Upper lobe of right lung (tissue), 1 donor: Measurements from ENCODE around the gene CTSD. TPM values are rescaled to one million over a fixed set of nuclear protein-coding genes. Genes with fewer than 3 reads are reported as not detected.

Source experiments
- ATAC-seq: fragments of 200-7000 bp; cut with Tn5 transposase; one replicate; pipeline ENCODE4 v1.9.1; 2020; ENCODE audit warnings: mild to moderate bottlenecking, moderate library complexity
- DNase-seq: peaks from one replicate; pipeline ENCODE4 v3.0.0-alpha.2; 2020
- H3K27ac ChIP-seq: fragments of 200-600 bp; one replicate; pipeline ENCODE4 v1.8.0; 2022
- H3K27me3 ChIP-seq: fragments of 200-600 bp; one replicate; pipeline ENCODE4 v1.8.0; 2022; ENCODE audit warnings: mild to moderate bottlenecking
- H3K36me3 ChIP-seq: fragments of 200-600 bp; one replicate; pipeline ENCODE4 v1.8.0; 2022
- H3K4me1 ChIP-seq: fragments of 200-600 bp; one replicate; pipeline ENCODE4 v1.8.0; 2022
- H3K4me3 ChIP-seq: fragments of 200-600 bp; one replicate; pipeline ENCODE4 v1.8.0; 2022; ENCODE audit warnings: mild to moderate bottlenecking
- H3K9me3 ChIP-seq: fragments of 200-600 bp; one replicate; pipeline ENCODE4 v1.8.0; 2022
- intact Hi-C: fragments of 100-400 bp; cut with DNase I; formaldehyde crosslinking; loops from one replicate; pipeline ENCODE4 v1.11.0; 2022
- total RNA-seq: library from RNA; stranded (reverse); fragmentation: NEBNext Ultra II Directional; extraction: Animal tissue kit (Norgen Biotek cat#: 25700); gene quantifications from one replicate; pipeline ENCODE4 v1.2.1, GENCODE V29; 2021
- TF ChIP-seq, protein P1 (sequence below): fragments of 200-600 bp; IDR thresholded peaks from one replicate; pipeline ENCODE4 v1.8.0; 2022; ENCODE audit warnings: antibody characterized with exemption
- donor health status: DM: no; HTN: yes; CAD: no; lungs with severe emphysema.

Gene CTSD
- total RNA-seq, 1 donor from 2014 or later = 2,038 TPM

DNA sequence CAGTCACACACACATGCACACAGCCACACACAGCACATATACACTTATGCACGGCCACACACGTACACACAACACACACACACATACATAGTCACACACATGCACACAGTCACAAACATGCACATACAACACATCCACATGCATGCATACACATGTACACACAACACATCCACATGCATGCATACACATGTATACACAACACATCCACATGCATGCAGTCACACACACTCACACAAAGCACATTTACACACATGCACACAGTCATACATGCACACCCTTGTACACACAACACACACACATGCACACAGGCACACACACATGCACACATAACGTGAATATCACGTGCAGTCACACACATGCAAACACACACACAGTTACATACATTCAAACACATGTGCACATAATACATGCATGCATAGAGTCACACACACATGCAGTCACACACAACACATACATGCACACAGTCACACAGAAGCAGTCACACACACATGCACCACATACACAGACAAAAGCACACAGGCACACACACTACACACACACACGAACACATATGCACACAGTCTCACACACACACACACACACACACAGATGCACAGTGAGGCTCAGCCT is 32.2 kb downstream of the CTSD start:
- Histone ChIP-seq H3K27ac (no peak overlapping the region), H3K9me3 (no peaks in the 10 kb centered on the region), H3K27me3 (peaks cover 45% of the 10 kb centered on the region), H3K4me3 (no peak overlapping the region), H3K36me3 (no peaks in the 10 kb centered on the region), H3K4me1 (no peaks in the 10 kb centered on the region)
- DNase-seq (no peak), ATAC-seq (no peak)
- intact Hi-C loops = no loop called here
- TF ChIP-seq, protein P1, sequence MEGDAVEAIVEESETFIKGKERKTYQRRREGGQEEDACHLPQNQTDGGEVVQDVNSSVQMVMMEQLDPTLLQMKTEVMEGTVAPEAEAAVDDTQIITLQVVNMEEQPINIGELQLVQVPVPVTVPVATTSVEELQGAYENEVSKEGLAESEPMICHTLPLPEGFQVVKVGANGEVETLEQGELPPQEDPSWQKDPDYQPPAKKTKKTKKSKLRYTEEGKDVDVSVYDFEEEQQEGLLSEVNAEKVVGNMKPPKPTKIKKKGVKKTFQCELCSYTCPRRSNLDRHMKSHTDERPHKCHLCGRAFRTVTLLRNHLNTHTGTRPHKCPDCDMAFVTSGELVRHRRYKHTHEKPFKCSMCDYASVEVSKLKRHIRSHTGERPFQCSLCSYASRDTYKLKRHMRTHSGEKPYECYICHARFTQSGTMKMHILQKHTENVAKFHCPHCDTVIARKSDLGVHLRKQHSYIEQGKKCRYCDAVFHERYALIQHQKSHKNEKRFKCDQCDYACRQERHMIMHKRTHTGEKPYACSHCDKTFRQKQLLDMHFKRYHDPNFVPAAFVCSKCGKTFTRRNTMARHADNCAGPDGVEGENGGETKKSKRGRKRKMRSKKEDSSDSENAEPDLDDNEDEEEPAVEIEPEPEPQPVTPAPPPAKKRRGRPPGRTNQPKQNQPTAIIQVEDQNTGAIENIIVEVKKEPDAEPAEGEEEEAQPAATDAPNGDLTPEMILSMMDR = no peak

DNA sequence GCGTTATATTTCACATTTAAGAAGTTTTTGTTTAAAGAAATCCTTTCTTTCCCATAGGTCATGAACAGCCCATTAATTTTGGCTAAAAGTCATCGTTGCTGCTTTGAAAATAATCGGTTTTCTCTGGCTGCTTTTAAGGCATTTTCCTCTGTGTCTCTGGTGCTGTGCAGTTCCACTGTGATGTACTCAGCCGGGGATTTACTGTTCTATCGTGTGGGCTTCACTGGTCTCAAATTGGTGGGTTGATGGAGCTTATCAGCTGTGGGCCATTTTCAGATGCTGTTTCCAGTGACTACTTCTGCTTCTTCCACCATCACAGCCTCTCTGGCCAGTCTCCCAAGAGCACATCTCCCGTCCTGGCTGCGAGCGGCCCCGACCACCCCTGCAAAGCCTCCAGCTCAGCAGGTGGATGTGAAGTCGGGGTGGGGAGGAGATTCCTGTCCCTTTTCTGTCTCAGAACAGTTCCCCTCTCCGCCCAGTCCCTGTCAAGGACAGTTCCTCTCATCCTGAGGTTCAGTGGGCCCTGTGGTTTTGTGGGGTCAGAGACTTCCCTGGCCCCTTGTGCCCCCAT is 33.6 kb downstream of the CTSD start:
- ATAC-seq (no peak), DNase-seq (no peak)
- Histone ChIP-seq H3K4me3 (no peak overlapping the region), H3K27ac (no peak overlapping the region), H3K4me1 (no peaks in the 10 kb centered on the region), H3K27me3 (peaks cover 37% of the 10 kb centered on the region), H3K9me3 (no peaks in the 10 kb centered on the region), H3K36me3 (no peaks in the 10 kb centered on the region)
- intact Hi-C loops = no loop called here
- TF ChIP-seq, protein P1 = no peak

DNA sequence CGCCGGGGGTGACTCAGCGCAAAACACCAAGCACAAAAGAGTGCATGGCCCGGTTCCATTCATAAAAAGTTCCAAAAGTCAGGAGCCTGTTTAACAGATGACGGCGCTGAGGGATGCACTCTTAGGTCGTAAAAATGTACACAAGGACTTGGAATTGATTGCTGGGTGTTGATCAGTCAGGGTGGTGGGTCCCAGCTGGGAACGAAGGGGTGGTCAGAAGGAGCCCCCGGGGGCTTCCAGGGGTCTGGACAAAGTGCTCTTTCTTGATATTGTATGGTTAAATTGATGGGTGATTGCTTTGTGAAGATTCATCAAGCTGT is 34.1 kb downstream of the CTSD start:
- Histone ChIP-seq H3K9me3 (no peaks in the 10 kb centered on the region), H3K27me3 (peaks cover 37% of the 10 kb centered on the region), H3K27ac (no peak overlapping the region), H3K4me1 (no peaks in the 10 kb centered on the region), H3K4me3 (no peak overlapping the region), H3K36me3 (no peaks in the 10 kb centered on the region)
- TF ChIP-seq, protein P1 = no peak
- no peak for ATAC-seq
- DNase-seq = no peak
- intact Hi-C loops = no loop called here

DNA sequence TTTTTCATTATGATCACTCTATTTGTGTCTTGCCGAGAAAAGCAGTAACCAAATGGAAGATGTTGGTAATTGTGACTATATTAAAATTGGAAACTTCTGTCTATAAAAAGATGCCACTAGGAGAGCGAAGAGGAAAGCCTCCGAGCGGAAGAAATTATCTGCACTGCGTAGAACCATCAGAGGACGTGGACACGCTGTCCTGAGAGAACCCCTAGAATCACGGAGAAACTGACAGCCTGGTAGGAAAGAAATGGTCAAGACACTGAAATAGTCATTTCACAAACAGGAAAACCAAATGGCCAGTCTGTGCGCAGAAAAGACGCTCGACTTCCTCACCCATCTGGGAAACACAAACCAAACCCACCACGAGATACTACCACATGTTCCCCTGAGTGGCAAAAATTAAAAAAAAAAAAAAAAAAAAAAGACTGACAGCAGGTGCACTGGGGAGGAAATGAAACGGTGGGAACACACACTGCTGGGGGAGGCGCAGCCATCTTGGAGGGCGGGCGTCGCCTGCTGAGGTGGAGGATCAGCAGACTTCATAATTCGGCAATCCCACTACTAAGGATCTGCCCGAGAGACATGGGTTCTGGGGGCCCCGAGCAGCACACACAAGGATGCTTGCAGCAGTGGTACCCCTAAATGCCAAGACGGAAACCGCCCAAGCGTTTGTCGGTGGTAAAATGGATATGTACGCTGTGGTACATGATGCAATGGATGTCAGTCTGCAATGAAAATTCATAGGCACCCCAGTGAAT is 34.6 kb downstream of the CTSD start:
- DNase-seq = no peak

DNA sequence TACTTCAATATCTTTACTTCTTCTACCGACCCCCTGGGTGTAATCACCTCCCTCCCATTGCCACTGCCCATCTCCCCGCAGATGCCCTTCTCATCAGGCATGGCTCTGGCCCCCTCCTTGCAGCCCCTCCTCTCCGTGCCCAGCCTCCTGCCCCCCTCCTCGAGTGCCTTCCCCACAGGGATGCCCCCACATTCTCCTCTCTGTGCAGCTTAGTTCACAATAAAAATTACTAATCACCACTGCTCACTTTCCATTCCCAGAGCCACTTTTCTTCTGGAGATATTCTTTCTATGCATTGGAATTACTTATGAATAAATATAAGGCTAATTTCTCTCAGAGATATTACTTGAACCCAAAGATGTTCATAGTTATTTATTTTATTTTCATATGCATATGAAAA is 35.4 kb downstream of the CTSD start:
- TF ChIP-seq, protein P1 = no peak
- Histone ChIP-seq H3K27me3 (peaks cover 27% of the 10 kb centered on the region), H3K4me3 (no peak overlapping the region), H3K9me3 (no peaks in the 10 kb centered on the region), H3K36me3 (no peaks in the 10 kb centered on the region), H3K27ac (no peak overlapping the region), H3K4me1 (no peaks in the 10 kb centered on the region)
- no peak for DNase-seq
- intact Hi-C loops = no loop called here
- ATAC-seq = no peak

More for the DNA sequence above, 34.6 kb downstream of the CTSD start:
- no peaks in the 10 kb centered on the region for H3K36me3 ChIP-seq
- H3K4me1 ChIP-seq = no peaks in the 10 kb centered on the region
- H3K27ac ChIP-seq = no peak overlapping the region
- TF ChIP-seq, protein P1 = no peak
- H3K9me3 ChIP-seq = no peaks in the 10 kb centered on the region
- no peak for ATAC-seq
- peaks cover 33% of the 10 kb centered on the region for H3K27me3 ChIP-seq
- no peak overlapping the region for H3K4me3 ChIP-seq
- intact Hi-C loops = no loop called here
